SK-N-SH treated with all-trans-retinoic acid at 6 μM for 48 hours (cell line): ENCODE measurements around the gene HSP90AB1.

Experiments used
- ATAC-seq: fragments of 200-7000 bp; cut with Tn5 transposase; 3 replicates; pipeline ENCODE4 v1.9.1; 2020; ENCODE audit warnings: mild to moderate bottlenecking, moderate library complexity
- ARNTL ChIP-seq: fragments of 450-650 bp; formaldehyde crosslinking; IDR thresholded peaks from 2 replicates; pipeline ENCODE4 v1.5.0; 2020; ENCODE audit warnings: low read depth, mild to moderate bottlenecking, moderate library complexity, borderline replicate concordance
- BACH2 ChIP-seq: fragments of 250-450 bp; sonication (Bioruptor Pico); IDR thresholded peaks from 2 replicates; pipeline ENCODE4 v1.9.0; 2021; ENCODE audit warnings: mild to moderate bottlenecking, borderline replicate concordance
- CSDC2 ChIP-seq: fragments of 250-450 bp; sonication (Bioruptor Pico); IDR thresholded peaks from 2 replicates; pipeline ENCODE4 v1.5.0; 2020; ENCODE audit warnings: mild to moderate bottlenecking, moderate library complexity
- ESRRG ChIP-seq: fragments of 250-450 bp; sonication (Bioruptor Pico); IDR thresholded peaks from 2 replicates; pipeline ENCODE4 v1.6.1; 2021; ENCODE audit warnings: mild to moderate bottlenecking
- GLIS3 ChIP-seq: fragments of 250-450 bp; sonication (Bioruptor Pico); IDR thresholded peaks from 2 replicates; pipeline ENCODE4 v1.5.0; 2020; ENCODE audit warnings: mild to moderate bottlenecking, moderate library complexity
- TCF4 ChIP-seq: fragments of 250-450 bp; sonication (Bioruptor Pico); IDR thresholded peaks from 2 replicates; pipeline ENCODE4 v1.8.0; 2021; ENCODE audit warnings: mild to moderate bottlenecking, moderate library complexity, borderline replicate concordance
- TOX ChIP-seq: fragments of 250-450 bp; sonication (Bioruptor Pico); IDR thresholded peaks from 2 replicates; pipeline ENCODE4 v1.8.0; 2021; ENCODE audit warnings: mild to moderate bottlenecking, moderate library complexity, borderline replicate concordance
- ZC3H10 ChIP-seq: fragments of 250-450 bp; sonication (Bioruptor Pico); IDR thresholded peaks from 2 replicates; pipeline ENCODE4 v1.5.1; 2021; ENCODE audit warnings: mild to moderate bottlenecking, moderate library complexity
- ZFP3 ChIP-seq: fragments of 250-450 bp; sonication (Bioruptor Pico); IDR thresholded peaks from 2 replicates; pipeline ENCODE4 v1.5.0; 2020; ENCODE audit warnings: mild to moderate bottlenecking, moderate library complexity
- ZFP30 ChIP-seq: fragments of 450-650 bp; formaldehyde crosslinking; IDR thresholded peaks from 2 replicates; pipeline ENCODE4 v1.5.0; 2022; ENCODE audit warnings: mild to moderate bottlenecking, moderate library complexity
- ZNF8 ChIP-seq: fragments of 450-650 bp; formaldehyde crosslinking; IDR thresholded peaks from 2 replicates; pipeline ENCODE4 v1.5.0; 2020; ENCODE audit warnings: mild to moderate bottlenecking, moderate library complexity
- TF ChIP-seq, protein P1 (sequence below): fragments of 250-450 bp; sonication (Bioruptor Pico); IDR thresholded peaks from 2 replicates; pipeline ENCODE4 v1.5.0; 2020; ENCODE audit warnings: mild to moderate bottlenecking, moderate library complexity
- TF ChIP-seq, protein P2 (sequence below): fragments of 250-450 bp; sonication (Bioruptor Pico); IDR thresholded peaks from 2 replicates; pipeline ENCODE4 v1.5.1; 2020; ENCODE audit warnings: low read depth, mild to moderate bottlenecking, moderate library complexity

The HSP90AB1 gene

GRCh38 chr6:44219053-44219814 is 27.7 kb upstream of the HSP90AB1 start:
- TF ChIP-seq CSDC2 (no peak), ARNTL (CRISPR knock-in tag) (no peak)
- TF ChIP-seq, protein P1, sequence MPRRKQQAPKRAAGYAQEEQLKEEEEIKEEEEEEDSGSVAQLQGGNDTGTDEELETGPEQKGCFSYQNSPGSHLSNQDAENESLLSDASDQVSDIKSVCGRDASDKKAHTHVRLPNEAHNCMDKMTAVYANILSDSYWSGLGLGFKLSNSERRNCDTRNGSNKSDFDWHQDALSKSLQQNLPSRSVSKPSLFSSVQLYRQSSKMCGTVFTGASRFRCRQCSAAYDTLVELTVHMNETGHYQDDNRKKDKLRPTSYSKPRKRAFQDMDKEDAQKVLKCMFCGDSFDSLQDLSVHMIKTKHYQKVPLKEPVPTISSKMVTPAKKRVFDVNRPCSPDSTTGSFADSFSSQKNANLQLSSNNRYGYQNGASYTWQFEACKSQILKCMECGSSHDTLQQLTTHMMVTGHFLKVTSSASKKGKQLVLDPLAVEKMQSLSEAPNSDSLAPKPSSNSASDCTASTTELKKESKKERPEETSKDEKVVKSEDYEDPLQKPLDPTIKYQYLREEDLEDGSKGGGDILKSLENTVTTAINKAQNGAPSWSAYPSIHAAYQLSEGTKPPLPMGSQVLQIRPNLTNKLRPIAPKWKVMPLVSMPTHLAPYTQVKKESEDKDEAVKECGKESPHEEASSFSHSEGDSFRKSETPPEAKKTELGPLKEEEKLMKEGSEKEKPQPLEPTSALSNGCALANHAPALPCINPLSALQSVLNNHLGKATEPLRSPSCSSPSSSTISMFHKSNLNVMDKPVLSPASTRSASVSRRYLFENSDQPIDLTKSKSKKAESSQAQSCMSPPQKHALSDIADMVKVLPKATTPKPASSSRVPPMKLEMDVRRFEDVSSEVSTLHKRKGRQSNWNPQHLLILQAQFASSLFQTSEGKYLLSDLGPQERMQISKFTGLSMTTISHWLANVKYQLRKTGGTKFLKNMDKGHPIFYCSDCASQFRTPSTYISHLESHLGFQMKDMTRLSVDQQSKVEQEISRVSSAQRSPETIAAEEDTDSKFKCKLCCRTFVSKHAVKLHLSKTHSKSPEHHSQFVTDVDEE (CRISPR knock-in tag) = 0 out of 2 replicates have a peak, but pooled peaks have one; percentile 32

GRCh38 chr6:44219815-44220784 is 26.8 kb upstream of the HSP90AB1 start:
- no peak for TF ChIP-seq ZC3H10
- TF ChIP-seq ESRRG (CRISPR knock-in tag) = no peak
- no peak for ATAC-seq

More at GRCh38 chr6:44219053-44219814, 27.7 kb upstream of the HSP90AB1 start:
- peak; percentile 75 for ATAC-seq

- TF ChIP-seq ZNF8 (CRISPR knock-in tag) (no peak), GLIS3 (CRISPR knock-in tag) (no peak), TCF4 (CRISPR knock-in tag) (no peak), TOX (no peak), BACH2 (CRISPR knock-in tag) (no peak)
- TF ChIP-seq, protein P2, sequence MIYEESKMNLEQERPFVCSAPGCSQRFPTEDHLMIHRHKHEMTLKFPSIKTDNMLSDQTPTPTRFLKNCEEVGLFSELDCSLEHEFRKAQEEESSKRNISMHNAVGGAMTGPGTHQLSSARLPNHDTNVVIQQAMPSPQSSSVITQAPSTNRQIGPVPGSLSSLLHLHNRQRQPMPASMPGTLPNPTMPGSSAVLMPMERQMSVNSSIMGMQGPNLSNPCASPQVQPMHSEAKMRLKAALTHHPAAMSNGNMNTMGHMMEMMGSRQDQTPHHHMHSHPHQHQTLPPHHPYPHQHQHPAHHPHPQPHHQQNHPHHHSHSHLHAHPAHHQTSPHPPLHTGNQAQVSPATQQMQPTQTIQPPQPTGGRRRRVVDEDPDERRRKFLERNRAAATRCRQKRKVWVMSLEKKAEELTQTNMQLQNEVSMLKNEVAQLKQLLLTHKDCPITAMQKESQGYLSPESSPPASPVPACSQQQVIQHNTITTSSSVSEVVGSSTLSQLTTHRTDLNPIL = no peak
- ATAC-seq = no peak
These were observed 26.0 kb upstream of the HSP90AB1 start for GRCh38 chr6:44220913-44221290.

DNA sequence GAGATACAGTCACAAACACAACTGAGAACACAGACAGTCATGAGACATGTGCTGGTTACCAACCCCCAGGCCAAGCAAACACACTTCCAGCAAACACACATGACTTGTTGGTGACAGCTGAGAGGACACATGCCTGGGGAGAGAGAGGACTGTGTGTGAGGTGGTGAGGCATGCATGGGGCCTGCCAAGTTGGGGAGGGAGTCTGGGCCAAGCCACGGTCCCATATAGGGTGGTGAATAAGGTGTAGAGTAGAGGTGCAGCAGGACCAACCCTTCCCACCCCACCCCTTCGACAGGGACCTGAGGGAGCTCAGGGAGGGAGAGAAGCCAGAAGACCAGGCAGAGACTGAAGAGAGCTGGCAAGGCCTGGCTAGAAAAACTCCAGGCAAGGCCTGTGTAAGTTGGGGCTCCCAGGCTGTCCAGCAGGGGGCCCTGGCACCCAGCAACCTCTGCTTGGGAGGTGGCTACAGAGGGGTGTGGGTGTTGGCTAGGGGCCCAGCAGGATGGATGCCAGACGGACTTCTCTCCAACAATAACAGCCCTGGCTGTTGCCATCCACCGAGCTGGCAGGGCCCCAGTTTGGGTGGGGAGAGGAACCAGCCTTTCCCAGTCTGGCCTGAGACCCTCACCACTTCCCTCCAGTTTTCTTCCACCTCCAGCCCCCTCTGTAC is 25.5 kb upstream of the HSP90AB1 start:
- ATAC-seq = peak; percentile 78
- TF ChIP-seq ZFP30 (CRISPR knock-in tag) = no peak
- 0 out of 2 replicates have a peak, but pooled peaks have one; percentile 35 for TF ChIP-seq ZFP3
- TF ChIP-seq, protein P1 (CRISPR knock-in tag) = peak; percentile 54; the same call in 1 of the 2 replicates

- no peak for ATAC-seq
- TF ChIP-seq ZFP30 (CRISPR knock-in tag) (0 out of 2 replicates have a peak, but pooled peaks have one; percentile 34), CSDC2 (no peak)
These were observed 25.0 kb upstream of the HSP90AB1 start for GRCh38 chr6:44221961-44222335.
